HG03565 (cell line): ENCODE results near the gene ATP1B1.
A peak's percentile ranks its signal among the peaks of the same experiment; 100 is the strongest.
"Not testable (repeated sequence)": the region's sequence is repeated elsewhere in the genome, so short reads cannot be mapped to it uniquely, and the experiment has no call there.

Experiments used
- ATAC-seq: cut with Tn5 transposase; IDR thresholded peaks from one replicate; pipeline ENCODE4 v1.9.1; 2021; ENCODE audit warnings: mild to moderate bottlenecking, moderate library complexity; ENCODE audit not compliant: unreplicated experiment

ATP1B1 gene

DNA sequence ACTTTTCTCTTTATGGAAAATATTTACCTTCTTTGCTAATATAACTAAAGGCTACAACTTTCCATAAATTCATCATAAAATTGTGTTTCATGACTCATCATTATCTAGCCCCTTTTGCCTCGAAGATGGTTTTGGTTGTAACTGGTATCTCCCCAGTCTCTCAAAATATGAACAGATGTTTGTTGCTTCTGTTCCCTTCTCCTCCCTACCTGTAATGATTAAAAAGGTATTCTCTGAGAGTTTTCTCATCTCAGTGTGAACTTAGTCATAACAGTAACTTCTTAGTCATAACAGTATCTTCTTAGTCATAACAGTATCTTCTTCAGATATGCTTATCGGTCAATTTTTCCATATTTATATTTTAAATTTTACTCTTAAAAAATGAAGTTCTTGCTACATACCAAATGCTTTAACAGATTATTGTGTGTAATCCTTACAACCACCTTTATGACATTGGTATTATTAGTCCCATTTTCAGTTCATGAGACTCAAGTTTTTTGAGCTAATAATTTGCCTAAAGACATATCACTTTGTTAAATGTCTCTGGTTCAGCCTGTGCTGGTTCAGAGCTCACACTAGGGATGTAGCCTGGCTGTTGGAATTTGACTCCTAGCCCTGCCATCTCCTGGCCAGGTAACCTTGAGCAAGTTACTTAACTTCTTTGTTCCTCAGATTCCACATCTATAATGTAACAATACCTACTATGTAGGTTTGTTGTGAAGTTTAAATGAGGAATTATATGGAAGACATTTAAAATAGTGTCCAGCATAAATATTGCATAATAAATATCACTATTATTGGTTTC lies 32.6 kb downstream of the ATP1B1 start:
- ATAC-seq: peak; percentile 94

DNA sequence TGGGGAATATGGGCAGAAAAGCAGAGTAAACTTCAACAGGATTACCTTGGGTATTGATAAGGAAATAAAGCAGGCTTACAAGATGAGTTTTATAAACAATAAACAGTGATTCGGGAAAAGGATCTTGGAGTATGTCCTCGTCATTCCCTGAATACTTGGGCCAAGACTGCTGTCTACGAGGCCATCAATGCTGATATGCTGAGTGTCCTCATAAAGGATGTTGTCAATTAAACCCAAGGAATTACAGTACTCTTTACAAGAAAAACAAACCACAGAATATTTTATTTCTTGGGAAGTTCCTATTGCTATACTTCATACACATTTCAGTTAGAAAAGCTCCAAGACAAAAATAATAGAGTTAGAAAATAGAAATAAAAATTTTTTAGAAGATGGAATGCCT lies 34.9 kb downstream of the ATP1B1 start:
- no peak for ATAC-seq

DNA sequence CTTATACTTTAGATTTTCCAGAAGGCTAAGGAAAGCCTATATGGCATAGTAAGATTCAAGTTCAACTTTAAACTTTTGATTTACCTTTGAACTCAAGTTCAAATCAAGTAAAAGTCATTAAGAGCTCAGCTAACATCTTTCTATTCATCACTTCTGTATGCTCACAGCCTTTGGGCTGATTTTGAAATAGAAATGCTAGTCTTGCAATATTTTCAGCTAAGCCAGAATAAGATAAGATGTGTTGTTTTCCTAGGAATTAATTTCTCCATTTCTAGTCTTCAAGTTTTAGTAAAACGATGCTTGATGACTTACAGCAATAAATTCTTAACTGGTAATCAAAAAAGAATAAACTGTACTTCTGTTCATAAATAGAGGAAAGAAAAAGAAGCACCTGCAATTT lies 35.6 kb downstream of the ATP1B1 start:
- no peak for ATAC-seq

- ATAC-seq: no peak
These were observed 36.9 kb downstream of the ATP1B1 start for GRCh38 chr1:169143346-169143745.

DNA sequence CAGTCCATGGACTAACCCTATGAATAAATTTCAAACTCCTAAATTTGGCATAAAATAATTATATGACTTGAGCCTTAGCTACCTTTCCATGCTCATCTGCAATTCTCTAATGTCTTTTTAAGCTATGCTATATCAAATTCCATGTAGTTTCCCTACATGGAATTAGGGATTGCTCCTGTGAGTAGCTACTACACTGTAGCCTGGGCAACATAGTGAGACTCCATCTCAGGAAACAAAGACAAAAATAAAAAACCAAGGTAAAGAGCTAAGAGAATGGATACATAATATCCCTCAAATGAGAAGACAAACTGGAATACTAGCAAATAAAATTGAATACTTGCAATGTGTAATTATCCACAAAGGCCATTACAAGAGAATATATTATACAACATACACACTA lies 37.5 kb downstream of the ATP1B1 start:
- ATAC-seq: no peak

GRCh38 chr1:169144941-169145626 lies 38.6 kb downstream of the ATP1B1 start:
- ATAC-seq: no peak

DNA sequence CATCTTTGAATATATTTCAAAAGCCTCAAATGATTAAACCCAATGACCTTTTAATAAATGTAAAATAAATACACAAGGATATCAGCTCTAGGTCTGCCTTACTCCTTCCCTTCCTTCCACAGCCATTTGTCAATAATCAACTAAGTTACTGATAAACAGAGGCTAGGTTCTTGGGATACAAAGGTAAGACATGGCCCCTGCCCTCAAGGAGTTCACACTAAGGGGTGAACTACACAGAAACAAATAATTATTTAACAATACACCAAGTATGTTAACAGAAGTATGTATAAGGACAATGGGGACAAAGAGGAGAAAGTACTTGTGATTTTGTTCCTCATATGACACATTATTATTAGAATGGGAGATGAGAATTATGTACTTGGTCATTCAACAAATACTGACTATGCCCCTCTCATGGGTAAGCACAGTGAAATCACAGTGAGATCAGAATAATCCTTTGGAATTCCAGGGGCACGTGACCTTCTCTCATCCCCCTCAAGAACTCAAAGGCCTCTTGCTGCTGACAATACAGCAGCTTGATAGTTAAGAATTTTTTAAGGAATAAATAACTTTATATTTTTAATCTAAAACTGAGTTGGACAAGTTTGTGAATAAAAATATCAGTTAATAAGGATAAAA lies 40.2 kb downstream of the ATP1B1 start:
- ATAC-seq: no peak

DNA sequence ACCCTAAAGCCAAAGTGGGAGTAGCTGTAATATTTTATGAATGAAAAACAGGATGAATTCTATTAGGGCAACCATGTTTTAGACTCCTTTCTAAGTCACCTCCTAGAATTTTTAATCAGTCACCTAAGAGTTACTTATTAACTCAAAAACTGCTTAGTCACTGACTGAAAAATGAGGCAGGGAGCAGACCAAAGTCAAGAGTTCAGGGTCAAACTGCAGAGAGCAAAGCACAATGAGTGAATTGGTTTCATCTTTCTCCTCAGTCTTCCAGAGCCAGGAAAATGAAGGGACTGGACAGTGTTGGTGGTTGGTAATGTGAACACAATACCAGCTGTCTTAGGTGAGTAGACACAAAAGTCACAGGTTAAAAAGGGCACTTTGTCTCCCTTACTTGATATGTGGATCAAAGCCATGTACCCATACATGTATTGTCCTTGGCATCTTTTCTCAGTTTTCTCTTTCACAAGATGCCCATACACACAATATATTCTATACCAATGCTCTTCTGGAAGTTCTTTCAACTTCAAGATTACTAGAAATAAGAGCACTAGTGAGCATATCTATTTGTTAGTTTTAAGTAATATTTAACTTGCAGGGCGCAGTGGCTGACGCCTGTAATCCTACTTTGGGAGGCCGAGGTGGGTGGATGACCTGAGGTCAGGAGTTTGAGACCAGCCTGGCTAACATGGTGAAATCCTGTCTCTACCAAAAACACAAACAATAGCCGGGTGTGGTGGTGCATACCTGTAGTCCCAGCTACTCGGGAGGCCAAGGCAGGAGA lies 42.2 kb downstream of the ATP1B1 start:
- no peak for ATAC-seq

GRCh38 chr1:169149555-169150286 lies 43.2 kb downstream of the ATP1B1 start:
- ATAC-seq: no peak

- no peak for ATAC-seq
These were observed 44.3 kb downstream of the ATP1B1 start for GRCh38 chr1:169150641-169151337.

- ATAC-seq: no peak
These were observed 44.9 kb downstream of the ATP1B1 start for GRCh38 chr1:169151338-169151837.

DNA sequence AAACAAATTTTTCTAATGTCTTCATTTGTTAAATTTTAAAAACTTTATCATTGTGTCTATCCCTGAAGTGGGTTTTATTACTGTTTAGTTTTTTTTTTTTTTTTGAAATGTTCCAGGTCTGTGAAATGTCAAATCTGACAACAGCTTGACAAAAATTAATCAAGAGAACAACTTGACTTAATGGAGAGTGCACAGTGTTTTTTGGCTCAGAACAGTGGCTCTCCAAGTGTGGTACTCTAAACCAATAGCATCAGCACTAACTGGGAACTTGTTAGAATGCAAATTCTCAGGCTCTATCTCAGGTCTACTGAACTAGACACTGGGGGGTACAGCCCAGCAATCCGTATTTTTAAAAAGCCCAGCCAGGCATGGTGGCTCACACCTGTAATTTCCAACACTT lies 49.2 kb downstream of the ATP1B1 start:
- ATAC-seq: no peak

DNA sequence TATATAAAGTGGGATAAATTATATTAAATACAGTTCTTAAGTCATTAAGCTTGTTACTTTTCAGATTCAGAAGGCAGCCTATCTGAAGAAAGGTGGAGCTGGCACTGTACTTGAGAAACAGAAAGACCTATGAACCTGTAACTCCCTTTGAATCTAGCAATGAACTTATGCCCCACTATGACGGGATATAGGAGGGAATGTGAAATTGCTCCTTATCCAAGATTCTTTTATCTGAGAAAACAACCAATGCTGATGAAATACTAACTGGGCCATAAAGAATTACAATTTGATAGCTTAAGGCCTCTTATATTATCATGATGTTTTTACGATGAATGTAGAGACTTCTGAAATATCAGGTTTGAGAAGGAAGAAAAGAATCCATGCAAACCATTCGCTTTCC lies 50.1 kb downstream of the ATP1B1 start:
- no peak for ATAC-seq

- no peak for ATAC-seq
These were observed 54.5 kb downstream of the ATP1B1 start for GRCh38 chr1:169160845-169161495.

- peak; percentile 65 for ATAC-seq
These were observed 55.2 kb downstream of the ATP1B1 start for GRCh38 chr1:169161496-169162194.

GRCh38 chr1:169163059-169163458 lies 56.6 kb downstream of the ATP1B1 start:
- peak; percentile 36 for ATAC-seq

GRCh38 chr1:169175461-169175860 lies 69.0 kb downstream of the ATP1B1 start:
- ATAC-seq: no peak

- ATAC-seq: not testable (repeated sequence)
These were observed 72.9 kb downstream of the ATP1B1 start for GRCh38 chr1:169179431-169179830.

- no peak for ATAC-seq
These were observed 73.7 kb downstream of the ATP1B1 start for GRCh38 chr1:169180174-169180573.
